ENCODE results near the gene ALOX5AP. TPM values are rescaled to one million over a fixed set of nuclear protein-coding genes. Genes with fewer than 3 reads are reported as not detected.
A peak's percentile ranks its signal among the peaks of the same experiment; 100 is the strongest.

The ALOX5AP gene
- total RNA-seq, 3 donors from 2014 or later (not counting 1 experiment from before 2014, with no cell fraction given), result 83.9 to 150 (median 114) TPM

DNA sequence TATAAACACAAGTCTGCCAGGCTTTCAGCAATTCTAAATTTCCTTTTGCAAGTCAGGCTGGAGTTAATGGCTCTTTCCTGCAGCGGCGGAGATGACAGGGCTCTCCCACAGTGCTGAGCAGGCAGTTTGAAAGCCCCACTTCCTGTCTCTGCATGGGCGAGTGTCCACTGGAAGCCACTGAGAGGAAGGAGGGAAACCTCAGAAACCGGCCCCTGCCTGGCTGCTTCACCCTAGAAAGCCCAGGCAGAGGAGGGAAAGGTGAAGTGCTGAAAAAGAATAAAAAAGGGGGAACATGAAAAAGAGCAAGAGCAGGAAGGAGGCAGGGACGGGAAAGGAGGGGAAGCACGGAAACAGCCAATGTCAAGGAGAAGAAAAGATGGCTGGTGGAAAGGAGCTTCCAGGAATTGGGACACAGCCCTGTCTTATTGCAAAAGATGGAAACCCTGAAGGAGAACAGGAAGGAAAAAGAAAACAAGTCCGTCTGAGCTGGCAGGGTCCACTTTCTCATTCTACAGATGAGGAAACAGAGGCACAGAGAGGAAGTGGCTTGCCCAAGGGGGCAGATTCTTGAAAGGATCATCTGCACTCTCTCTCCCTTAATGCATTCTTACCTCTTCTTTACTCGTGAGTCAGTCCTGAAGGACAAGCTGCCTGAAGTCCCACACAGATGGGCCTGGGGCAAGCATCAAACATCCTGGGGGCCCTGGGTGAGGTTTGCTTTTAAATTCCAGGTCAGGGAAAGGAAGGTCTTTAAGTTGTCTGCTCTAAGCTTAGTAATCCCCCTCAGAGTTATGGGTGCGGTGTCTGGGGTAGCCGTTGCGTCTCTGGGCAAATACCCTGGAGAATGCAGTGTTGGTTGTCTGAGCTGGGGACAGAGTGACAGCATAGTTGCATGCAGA lies 38.8 kb upstream of the ALOX5AP start:
- Histone ChIP-seq H3K4me1 (ENCODE audit: control insufficient read depth, insufficient read depth, low read length) (peaks cover 15% of the 10 kb centered on the region), H3K36me3 (ENCODE audit: control insufficient read depth, insufficient read depth, low read length) (no peaks in the 10 kb centered on the region), H3K9me3 (ENCODE audit: control insufficient read depth, insufficient read depth, low read length) (no peaks in the 10 kb centered on the region), H3K27me3 (ENCODE audit: control insufficient read depth, insufficient read depth, low read length) (no peaks in the 10 kb centered on the region), H3K4me3 (ENCODE audit: low read length) (no peak overlapping the region), H3K27ac (ENCODE audit: low read length) (no peak overlapping the region)
- Mint-ChIP-seq H3K4me3 (peak overlapping the region; percentile 72), H3K27ac (peak overlapping the region in 1 of 2 donors; percentile 78), H3K9me3 (no peaks in the 10 kb centered on the region), H3K27me3 (ENCODE audit: low read depth in 2 of 2) (peaks cover 3 to 18% of the 10 kb centered on the region in 2 donors), H3K4me1 (peaks cover 34 to 44% of the 10 kb centered on the region in 2 donors), H3K36me3 (no peaks in the 10 kb centered on the region)
- peak; percentile 60 to 77 (median 76) for ATAC-seq
- 20% methylated on average over 11 of the region's 11 CpGs for WGBS (ENCODE audit: insufficient coverage)
- intact Hi-C loops (cut with micrococcal nuclease), result no loop called here
- DNase-seq, result no peak
- TF ChIP-seq, protein P1, sequence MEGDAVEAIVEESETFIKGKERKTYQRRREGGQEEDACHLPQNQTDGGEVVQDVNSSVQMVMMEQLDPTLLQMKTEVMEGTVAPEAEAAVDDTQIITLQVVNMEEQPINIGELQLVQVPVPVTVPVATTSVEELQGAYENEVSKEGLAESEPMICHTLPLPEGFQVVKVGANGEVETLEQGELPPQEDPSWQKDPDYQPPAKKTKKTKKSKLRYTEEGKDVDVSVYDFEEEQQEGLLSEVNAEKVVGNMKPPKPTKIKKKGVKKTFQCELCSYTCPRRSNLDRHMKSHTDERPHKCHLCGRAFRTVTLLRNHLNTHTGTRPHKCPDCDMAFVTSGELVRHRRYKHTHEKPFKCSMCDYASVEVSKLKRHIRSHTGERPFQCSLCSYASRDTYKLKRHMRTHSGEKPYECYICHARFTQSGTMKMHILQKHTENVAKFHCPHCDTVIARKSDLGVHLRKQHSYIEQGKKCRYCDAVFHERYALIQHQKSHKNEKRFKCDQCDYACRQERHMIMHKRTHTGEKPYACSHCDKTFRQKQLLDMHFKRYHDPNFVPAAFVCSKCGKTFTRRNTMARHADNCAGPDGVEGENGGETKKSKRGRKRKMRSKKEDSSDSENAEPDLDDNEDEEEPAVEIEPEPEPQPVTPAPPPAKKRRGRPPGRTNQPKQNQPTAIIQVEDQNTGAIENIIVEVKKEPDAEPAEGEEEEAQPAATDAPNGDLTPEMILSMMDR (IDR thresholded peaks at IDR 0.05), result no peak

DNA sequence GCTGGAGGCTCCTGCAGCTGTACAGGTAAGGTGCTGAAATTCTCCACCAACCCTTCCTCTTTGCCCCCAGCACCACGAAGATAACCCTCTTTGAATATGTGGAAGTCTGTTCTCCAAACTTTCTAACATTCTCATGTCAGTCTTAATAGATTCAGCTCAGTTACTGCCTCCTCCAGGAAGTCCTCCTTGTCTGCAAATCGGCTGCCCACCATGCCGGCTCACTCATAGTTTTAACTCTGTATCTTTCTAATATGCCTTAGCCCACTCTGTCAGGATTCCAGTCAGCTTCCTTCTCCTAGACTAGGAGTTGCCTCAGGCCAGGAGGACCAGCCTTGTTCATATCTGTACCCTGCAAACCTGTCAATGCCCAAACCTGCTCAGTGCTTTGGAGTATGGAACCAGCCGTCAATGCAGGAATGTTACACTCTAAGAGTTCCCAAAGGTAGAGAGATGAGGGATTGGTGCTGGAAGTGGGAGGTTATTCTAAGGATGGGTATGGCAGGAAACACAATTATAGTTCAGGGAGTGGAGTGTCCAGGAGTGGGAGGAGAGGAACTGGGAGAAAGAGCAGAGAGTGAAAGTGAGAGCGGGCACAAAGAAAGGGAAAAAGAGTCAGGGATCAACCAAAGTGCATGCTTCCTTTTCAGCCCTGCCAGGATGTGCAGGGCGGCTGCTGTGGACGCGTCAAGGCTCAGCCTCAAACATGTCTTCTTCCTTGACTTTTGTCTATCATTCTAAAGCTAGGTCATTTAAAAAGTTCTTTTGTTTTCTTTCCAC lies 38.0 kb upstream of the ALOX5AP start:
- H3K36me3 Mint-ChIP-seq, result no peaks in the 10 kb centered on the region
- no peaks in the 10 kb centered on the region for H3K9me3 Mint-ChIP-seq
- TF ChIP-seq, protein P1 (IDR thresholded peaks at IDR 0.05), result no peak
- Histone ChIP-seq H3K4me3 (ENCODE audit: low read length) (no peak overlapping the region), H3K4me1 (ENCODE audit: control insufficient read depth, insufficient read depth, low read length) (peaks cover 15% of the 10 kb centered on the region), H3K9me3 (ENCODE audit: control insufficient read depth, insufficient read depth, low read length) (no peaks in the 10 kb centered on the region), H3K36me3 (ENCODE audit: control insufficient read depth, insufficient read depth, low read length) (no peaks in the 10 kb centered on the region), H3K27me3 (ENCODE audit: control insufficient read depth, insufficient read depth, low read length) (no peaks in the 10 kb centered on the region), H3K27ac (ENCODE audit: low read length) (no peak overlapping the region)
- DNase-seq (no peak), ATAC-seq (no peak)
- peaks cover 3 to 18% of the 10 kb centered on the region in 2 donors for H3K27me3 Mint-ChIP-seq (ENCODE audit: low read depth in 2 of 2)
- H3K4me1 Mint-ChIP-seq, result peaks cover 30 to 39% of the 10 kb centered on the region in 2 donors
- peak overlapping the region; percentile 7 for H3K4me3 Mint-ChIP-seq
- H3K27ac Mint-ChIP-seq, result peak overlapping the region in 1 of 2 donors; percentile 27
- WGBS (ENCODE audit: insufficient coverage), result 68% methylated on average over 8 of the region's 8 CpGs
- intact Hi-C loops (cut with micrococcal nuclease), result no loop called here

- H3K4me3 Mint-ChIP-seq, result no peak overlapping the region
- H3K4me3 ChIP-seq (ENCODE audit: low read length), result no peak overlapping the region
- H3K4me1 Mint-ChIP-seq, result peaks cover 24 to 36% of the 10 kb centered on the region in 2 donors
Observed at GRCh38 chr13:30697996-30698401, 37.3 kb upstream of the ALOX5AP start.

More at GRCh38 chr13:30697996-30698401, 37.3 kb upstream of the ALOX5AP start:
- ATAC-seq (no peak), DNase-seq (no peak)
- Histone ChIP-seq H3K27me3 (ENCODE audit: control insufficient read depth, insufficient read depth, low read length) (no peaks in the 10 kb centered on the region), H3K4me1 (ENCODE audit: control insufficient read depth, insufficient read depth, low read length) (peaks cover 15% of the 10 kb centered on the region), H3K27ac (ENCODE audit: low read length) (no peak overlapping the region), H3K9me3 (ENCODE audit: control insufficient read depth, insufficient read depth, low read length) (no peaks in the 10 kb centered on the region), H3K36me3 (ENCODE audit: control insufficient read depth, insufficient read depth, low read length) (no peaks in the 10 kb centered on the region)
- H3K27ac Mint-ChIP-seq, result no peak overlapping the region
- H3K27me3 Mint-ChIP-seq (ENCODE audit: low read depth in 2 of 2), result peaks cover 3 to 18% of the 10 kb centered on the region in 2 donors
- TF ChIP-seq, protein P1 (IDR thresholded peaks at IDR 0.05), result no peak
- 77% methylated on average over 6 of the region's 7 CpGs for WGBS (ENCODE audit: insufficient coverage)
- no peaks in the 10 kb centered on the region for H3K36me3 Mint-ChIP-seq
- no peaks in the 10 kb centered on the region for H3K9me3 Mint-ChIP-seq
- intact Hi-C loops (cut with micrococcal nuclease), result no loop called here

Measured in natural killer cell (primary cell).